GM23338 (cell line): ENCODE measurements around the gene SRR. TPM values are rescaled to one million over a fixed set of nuclear protein-coding genes. Genes with fewer than 3 reads are reported as not detected.

Source experiments
- JUNB ChIP-seq: IDR thresholded peaks from one replicate; pipeline ENCODE4 v1.6.1; 2016; ENCODE audit warnings: antibody characterized with exemption; ENCODE audit not compliant: unreplicated experiment
- NANOG ChIP-seq: IDR thresholded peaks from 2 replicates; pipeline ENCODE4 v1.6.1; 2016; ENCODE audit warnings: antibody characterized with exemption, borderline replicate concordance
- POLR2AphosphoS5 ChIP-seq: IDR thresholded peaks from 2 replicates; pipeline ENCODE4 v1.6.1; 2016; ENCODE audit warnings: antibody characterized with exemption, low read depth
- REST ChIP-seq: IDR thresholded peaks from one replicate; pipeline ENCODE4 v1.6.1; 2018; ENCODE audit warnings: antibody characterized with exemption; ENCODE audit not compliant: unreplicated experiment
- STAT1 ChIP-seq: IDR thresholded peaks from one replicate; pipeline ENCODE4 v1.6.1; 2016; ENCODE audit warnings: antibody characterized with exemption; ENCODE audit not compliant: unreplicated experiment
- ZNF114 ChIP-seq: fragments of 250-450 bp; sonication (Bioruptor Pico); IDR thresholded peaks from 2 replicates; pipeline ENCODE4 v1.5.0; 2020; ENCODE audit warnings: mild to moderate bottlenecking, moderate library complexity
- ZNF462 ChIP-seq: fragments of 250-450 bp; sonication (Bioruptor Pico); IDR thresholded peaks from 2 replicates; pipeline ENCODE4 v1.5.0; 2020; ENCODE audit warnings: mild to moderate bottlenecking, moderate library complexity
- polyA plus RNA-seq: library from polyadenylated mRNA; unstranded; fragments of >200 nt; fragmentation: Nextera tagmentation; extraction: Ambion mirVana; gene quantifications from 2 replicates; pipeline ENCODE4 v1.2.1, GENCODE V29; 2016
- total RNA-seq: library from RNA; depleted of rRNA; stranded (reverse); fragments of >200 nt; shearing (Covaris generic); gene quantifications from 2 replicates; pipeline ENCODE4 v1.2.3, GENCODE V29; 2014

The SRR gene
- total and polyA plus RNA-seq, 2 experiments from 2014 or later: 2.8 to 5.4 TPM

GRCh38 chr17:2365132-2365531 lies 61.4 kb downstream of the SRR start (continued):
- TF ChIP-seq ZNF462 (CRISPR knock-in tag): no peak
- TF ChIP-seq STAT1: no peak
- no peak for TF ChIP-seq ZNF114
- no peak for TF ChIP-seq REST
- TF ChIP-seq POLR2AphosphoS5: no peak
- TF ChIP-seq NANOG: no peak
- no peak for TF ChIP-seq JUNB
